H9 (cell line): Measurements from ENCODE around the gene SCTR. TPM values are rescaled to one million over a fixed set of nuclear protein-coding genes. Genes with fewer than 3 reads are reported as not detected.

Experiments used
- DNase-seq: peaks from one replicate; pipeline ENCODE4 v3.0.0-alpha.2; 2017
- H2AFZ ChIP-seq: one replicate; pipeline ENCODE4 v1.6.1; 2013; ENCODE audit warnings: mild to moderate bottlenecking, low read length, control low read depth, moderate library complexity
- H2AK5ac ChIP-seq: 2 replicates; pipeline ENCODE4 v1.6.1; 2013; ENCODE audit warnings: low read length, control low read depth, mixed read lengths; ENCODE audit not compliant: insufficient read length
- H2BK120ac ChIP-seq: one replicate; pipeline ENCODE4 v1.6.1; 2013; ENCODE audit warnings: low read depth, mild to moderate bottlenecking, low read length, control low read depth, inconsistent platforms; ENCODE audit not compliant: poor library complexity, severe bottlenecking
- H2BK12ac ChIP-seq: 2 replicates; pipeline ENCODE4 v1.6.1; 2013; ENCODE audit warnings: low read length, control low read depth, mixed read lengths, low read depth; ENCODE audit not compliant: insufficient read length
- H2BK15ac ChIP-seq: 2 replicates; pipeline ENCODE4 v1.6.1; 2013; ENCODE audit warnings: low read depth, low read length, control low read depth
- H2BK20ac ChIP-seq: one replicate; pipeline ENCODE4 v1.6.1; 2013; ENCODE audit warnings: low read depth, mild to moderate bottlenecking, low read length, control low read depth, inconsistent platforms; ENCODE audit not compliant: poor library complexity, severe bottlenecking
- H2BK5ac ChIP-seq: 2 replicates; pipeline ENCODE4 v1.6.1; 2013; ENCODE audit warnings: low read length, control low read depth, mixed read lengths; ENCODE audit not compliant: insufficient read length
- H3K14ac ChIP-seq: 2 replicates; pipeline ENCODE4 v1.6.1; 2013; ENCODE audit warnings: low read length, control low read depth; ENCODE audit not compliant: insufficient read depth
- H3K18ac ChIP-seq: 2 replicates; pipeline ENCODE4 v1.6.1; 2013; ENCODE audit warnings: low read depth, mild to moderate bottlenecking, mixed read lengths, low read length, control low read depth; ENCODE audit not compliant: insufficient read length
- H3K23ac ChIP-seq: 2 replicates; pipeline ENCODE4 v1.6.1; 2013; ENCODE audit warnings: low read length, control low read depth, mixed read lengths, low read depth; ENCODE audit not compliant: insufficient read length
- H3K23me2 ChIP-seq: 2 replicates; pipeline ENCODE4 v1.6.1; 2013; ENCODE audit warnings: low read depth, mild to moderate bottlenecking, mixed read lengths, low read length, control low read depth; ENCODE audit not compliant: insufficient read length, poor library complexity, severe bottlenecking
- H3K27ac ChIP-seq: 2 replicates; pipeline ENCODE4 v1.5.1; 2013; ENCODE audit warnings: low read length, control low read depth, mixed read lengths, low read depth; ENCODE audit not compliant: insufficient read length
- H3K27me3 ChIP-seq: 2 replicates; pipeline ENCODE4 v1.6.1; 2013; ENCODE audit warnings: low read length, control low read depth, inconsistent platforms; ENCODE audit not compliant: insufficient read depth
- H3K4ac ChIP-seq: 2 replicates; pipeline ENCODE4 v1.6.1; 2013; ENCODE audit warnings: low read depth, mild to moderate bottlenecking, control low read depth, inconsistent platforms, low read length, moderate library complexity
- H3K4me1 ChIP-seq: 2 replicates; pipeline ENCODE4 v1.6.1; 2013; ENCODE audit warnings: low read length, control low read depth, inconsistent platforms; ENCODE audit not compliant: insufficient read depth
- H3K4me2 ChIP-seq: 2 replicates; pipeline ENCODE4 v1.6.1; 2013; ENCODE audit warnings: low read length, control low read depth, mixed read lengths; ENCODE audit not compliant: insufficient read length, insufficient read depth
- H3K56ac ChIP-seq: 2 replicates; pipeline ENCODE4 v1.6.1; 2013; ENCODE audit warnings: low read depth, mild to moderate bottlenecking, mixed read lengths, low read length, control low read depth; ENCODE audit not compliant: insufficient read length
- H3K79me1 ChIP-seq: 2 replicates; pipeline ENCODE4 v1.6.1; 2013; ENCODE audit warnings: low read depth, mild to moderate bottlenecking, moderate library complexity, low read length, control low read depth, inconsistent platforms; ENCODE audit not compliant: insufficient read depth, poor library complexity, severe bottlenecking
- H3K79me2 ChIP-seq: 2 replicates; pipeline ENCODE4 v1.6.1; 2013; ENCODE audit warnings: low read length, control low read depth, inconsistent platforms; ENCODE audit not compliant: insufficient read depth
- H3K9ac ChIP-seq: 2 replicates; pipeline ENCODE4 v1.6.1; 2013; ENCODE audit warnings: low read length, control low read depth, mixed read lengths; ENCODE audit not compliant: insufficient read length; ENCODE audit errors: extremely low read depth
- H3K9me3 ChIP-seq: one replicate; pipeline ENCODE4 v1.6.1; 2013; ENCODE audit warnings: low read depth, low read length, inconsistent platforms; ENCODE audit not compliant: control insufficient read depth
- H3T11ph ChIP-seq: one replicate; pipeline ENCODE4 v1.6.1; 2013; ENCODE audit warnings: mild to moderate bottlenecking, low read length, control low read depth, inconsistent platforms
- H4K20me1 ChIP-seq: one replicate; pipeline ENCODE4 v1.6.1; 2013; ENCODE audit not compliant: control insufficient read depth, insufficient read length, insufficient read depth
- H4K5ac ChIP-seq: 2 replicates; pipeline ENCODE4 v1.6.1; 2013; ENCODE audit warnings: low read depth, mild to moderate bottlenecking, mixed read lengths, low read length, control low read depth; ENCODE audit not compliant: insufficient read length
- H4K8ac ChIP-seq: replicated peaks from 2 replicates; pipeline ENCODE4 v1.6.1; 2013; ENCODE audit warnings: low read length, control low read depth, mixed read lengths, low read depth; ENCODE audit not compliant: insufficient read length
- H4K91ac ChIP-seq: 2 replicates; pipeline ENCODE4 v1.6.1; 2013; ENCODE audit warnings: low read depth, mild to moderate bottlenecking, moderate library complexity, mixed read lengths, low read length, control low read depth; ENCODE audit not compliant: insufficient read length
- H3K27ac Mint-ChIP-seq, 3 experiments: 2 replicates in 2 of 3; 3 replicates in 1 of 3; pipeline ENCODE4 v1.8.0; 2020 to 2021; ENCODE audit warnings: mixed read lengths in 3 of 3, mild to moderate bottlenecking in 1 of 3, moderate library complexity in 1 of 3
- H3K27me3 Mint-ChIP-seq: 2 replicates; pipeline ENCODE4 v1.8.0; 2021; ENCODE audit warnings: low read depth, mild to moderate bottlenecking, moderate library complexity, mixed read lengths
- H3K36me3 Mint-ChIP-seq, 3 experiments: 2 replicates in 2 of 3; 3 replicates in 1 of 3; pipeline ENCODE4 v1.8.0; 2020 to 2021; ENCODE audit warnings: low read depth in 3 of 3, mixed read lengths in 3 of 3; ENCODE audit not compliant: insufficient read depth in 1 of 3
- H3K4me1 Mint-ChIP-seq, 2 experiments: 2 replicates each; pipeline ENCODE4 v1.8.0; 2020; ENCODE audit warnings: mixed read lengths in 2 of 2
- H3K4me3 Mint-ChIP-seq, 2 experiments: 2 replicates in 1 of 2; 3 replicates in 1 of 2; pipeline ENCODE4 v1.8.0; 2020 to 2021; ENCODE audit warnings: mild to moderate bottlenecking in 2 of 2, mixed read lengths in 2 of 2, moderate library complexity in 1 of 2
- H3K9me3 Mint-ChIP-seq, 2 experiments: 2 replicates in 1 of 2; 3 replicates in 1 of 2; pipeline ENCODE4 v1.8.0; 2020; ENCODE audit warnings: mild to moderate bottlenecking in 2 of 2, mixed read lengths in 2 of 2, moderate library complexity in 1 of 2
- CTCF ChIP-seq: fragments of 200-600 bp; sonication (generic); conservative IDR thresholded peaks from 3 replicates; pipeline ENCODE4 v1.8.0; 2021; ENCODE audit warnings: antibody characterized with exemption, mild to moderate bottlenecking
- WGBS: extraction: QIAGEN DNeasy Blood & Tissue Kit; methylation state at CpG from one replicate; pipeline ENCODE4 v1.1.7; 2013; ENCODE audit warnings: missing lambda C conversion rate, low lambda C conversion rate, mixed read lengths; ENCODE audit not compliant: insufficient read length; ENCODE audit errors: extremely low coverage; 5-methylcytosine and 5-hydroxymethylcytosine counted together
- total RNA-seq: library from RNA; stranded (reverse); gene quantifications from 2 replicates; pipeline ENCODE4 v1.2.1, GENCODE V29; 2021

The SCTR gene
- total RNA-seq, 1 experiment from 2014 or later: not detected

- WGBS: no CpG with 5 or more reads among the region's 5 CpGs
- H4K8ac ChIP-seq: no peak overlapping the region
- H3K36me3 Mint-ChIP-seq: peaks cover 0 to 4% (median 3%) of the 10 kb centered on the region in 3 experiments; a peak in 2 of 7 replicates
- peaks cover 2 to 7% of the 10 kb centered on the region in 2 experiments; a peak in 3 of 5 replicates for H3K9me3 Mint-ChIP-seq
- H3K27me3 ChIP-seq: no peaks in the 10 kb centered on the region
- H2BK12ac ChIP-seq: no peak overlapping the region
- no peak overlapping the region for H3K27ac ChIP-seq
- H2AK5ac ChIP-seq: no peak overlapping the region
- no peak overlapping the region for H3K4me3 Mint-ChIP-seq
- DNase-seq: peak; percentile 43
- no peak overlapping the region for H3K4ac ChIP-seq
- peaks cover 5 to 6% of the 10 kb centered on the region in 2 experiments; a peak in 2 of 4 replicates for H3K4me1 Mint-ChIP-seq
- H2BK120ac ChIP-seq: no peak overlapping the region
- H3K4me2 ChIP-seq: no peak overlapping the region
- no peak overlapping the region for H3T11ph ChIP-seq
- H3K4me1 ChIP-seq: no peaks in the 10 kb centered on the region; the same call in 1 of the 2 replicates
- H4K91ac ChIP-seq: no peak overlapping the region
- TF ChIP-seq CTCF: no peak
- H3K27me3 Mint-ChIP-seq: no peaks in the 10 kb centered on the region
- H3K79me1 ChIP-seq: no peaks in the 10 kb centered on the region
- H4K20me1 ChIP-seq: no peaks in the 10 kb centered on the region
- no peak overlapping the region for H3K18ac ChIP-seq
- H2BK15ac ChIP-seq: no peak overlapping the region
- no peak overlapping the region for H3K56ac ChIP-seq
- H2AFZ ChIP-seq: no peak overlapping the region
- no peak overlapping the region for H3K9ac ChIP-seq
- no peak overlapping the region for H3K14ac ChIP-seq
- H2BK20ac ChIP-seq: no peak overlapping the region
- no peak overlapping the region for H2BK5ac ChIP-seq
- H3K23me2 ChIP-seq: no peaks in the 10 kb centered on the region
- no peaks in the 10 kb centered on the region for H3K9me3 ChIP-seq
- no peak overlapping the region for H3K23ac ChIP-seq
- no peaks in the 10 kb centered on the region for H3K79me2 ChIP-seq
- no peak overlapping the region for H3K27ac Mint-ChIP-seq
- no peak overlapping the region for H4K5ac ChIP-seq
These were observed 116.1 kb downstream of the SCTR start for GRCh38 chr2:119408221-119408619.
